ENCODE measurements around the gene MFN1.
A peak's percentile ranks its signal among the peaks of the same experiment; 100 is the strongest.
"Not testable (repeated sequence)": the region's sequence is repeated elsewhere in the genome, so short reads cannot be mapped to it uniquely, and the experiment has no call there.

MFN1 gene

DNA sequence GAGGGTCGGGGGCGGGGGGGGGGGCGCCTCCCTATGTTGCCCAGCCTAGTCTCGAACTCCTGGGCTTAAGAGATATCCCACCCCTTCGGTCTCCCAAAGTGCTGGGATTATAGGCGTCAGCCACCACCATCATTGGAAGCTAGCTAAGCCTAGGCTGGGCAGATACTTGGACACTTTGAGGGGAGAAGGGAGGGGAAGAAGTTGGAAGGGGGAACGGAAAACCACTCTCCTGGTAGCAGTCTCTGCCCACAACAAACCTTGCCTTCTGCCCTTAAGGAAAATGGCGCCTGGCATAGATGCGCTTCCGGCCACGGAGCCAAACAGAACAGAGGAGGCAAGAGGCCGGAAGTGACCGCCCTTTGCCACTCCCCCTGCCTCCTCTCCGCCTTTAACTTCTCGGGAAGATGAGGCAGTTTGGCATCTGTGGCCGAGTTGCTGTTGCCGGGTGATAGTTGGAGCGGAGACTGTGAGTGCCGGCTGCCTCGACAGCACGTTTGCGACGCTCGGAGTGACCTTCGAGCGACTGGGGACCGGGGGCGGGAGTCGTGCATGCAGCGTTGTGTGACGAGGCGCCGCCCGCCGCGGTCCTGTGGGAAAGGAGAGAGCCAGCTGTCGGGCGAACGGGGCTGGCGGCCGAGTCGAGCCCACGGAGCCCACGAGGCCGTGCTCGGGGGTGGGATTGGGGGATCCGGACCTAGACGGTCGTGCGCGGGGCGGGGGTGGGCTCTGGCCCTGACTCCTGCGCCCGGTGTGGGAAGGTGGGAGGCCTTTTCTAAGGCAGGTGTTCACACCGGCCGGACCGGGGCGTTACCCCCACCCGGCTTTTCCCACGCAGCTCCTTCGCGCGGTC is at the start of gene MFN1:
MFN1 (plus strand) TSS at position 365 of the 850 bp plus-strand sequence. CDS start 1,143 bp downstream, outside the sequence.
- peak; percentile 92 for DNase-seq

DNA sequence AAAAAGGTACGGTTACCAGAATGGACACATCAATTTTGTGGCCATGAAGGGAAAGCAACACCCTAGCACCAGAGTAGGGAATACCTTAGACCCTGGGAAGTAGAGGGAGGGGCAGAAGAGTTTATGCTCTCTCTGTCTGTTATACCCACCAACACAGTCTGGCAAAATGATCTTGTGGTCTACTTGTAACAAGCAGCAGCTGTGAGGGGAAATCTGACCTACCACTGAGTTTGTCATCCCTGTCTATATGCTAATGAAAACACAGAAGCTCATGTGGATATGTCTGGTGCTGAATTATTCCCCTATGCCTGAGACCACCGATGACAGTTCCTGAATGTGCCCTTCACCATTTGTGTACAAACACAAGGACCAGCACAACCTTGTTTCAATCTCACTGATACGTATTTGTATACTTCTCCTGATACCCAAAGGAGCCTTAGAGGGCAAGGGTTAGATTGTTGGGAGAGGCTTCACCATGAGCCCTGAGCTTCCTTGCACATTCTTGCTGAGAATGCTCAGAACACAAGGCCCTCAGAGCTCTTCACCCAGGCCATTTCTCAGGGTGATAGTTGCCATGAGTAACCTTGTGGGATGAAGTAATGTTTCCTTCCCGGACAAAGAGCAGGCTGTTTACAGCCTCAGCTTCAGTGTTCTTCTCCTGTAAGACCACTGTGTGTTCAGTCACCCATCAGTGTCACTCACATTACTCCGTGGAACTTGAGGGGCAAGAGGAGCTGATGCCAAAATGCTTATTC is 49.4 kb upstream of the MFN1 start:
- no peak for DNase-seq

DNA sequence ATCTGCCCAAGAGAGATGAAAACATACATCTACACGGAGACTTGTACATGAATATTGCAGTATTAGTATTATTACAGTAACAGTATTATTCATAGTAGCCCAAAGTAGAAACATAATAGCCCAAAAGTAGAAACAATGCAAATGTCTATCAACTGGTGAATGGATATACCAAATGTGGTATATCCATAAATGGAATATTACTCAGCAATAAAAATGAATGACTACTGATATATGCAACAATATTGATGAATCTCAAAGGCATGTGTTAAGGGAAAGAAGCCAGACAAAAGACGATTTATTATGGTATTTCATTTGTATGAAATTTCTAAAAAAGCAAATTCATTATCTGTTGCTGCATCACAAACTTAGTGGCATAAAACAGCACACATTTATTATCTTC is 48.2 kb upstream of the MFN1 start:
- no peak for DNase-seq

DNA sequence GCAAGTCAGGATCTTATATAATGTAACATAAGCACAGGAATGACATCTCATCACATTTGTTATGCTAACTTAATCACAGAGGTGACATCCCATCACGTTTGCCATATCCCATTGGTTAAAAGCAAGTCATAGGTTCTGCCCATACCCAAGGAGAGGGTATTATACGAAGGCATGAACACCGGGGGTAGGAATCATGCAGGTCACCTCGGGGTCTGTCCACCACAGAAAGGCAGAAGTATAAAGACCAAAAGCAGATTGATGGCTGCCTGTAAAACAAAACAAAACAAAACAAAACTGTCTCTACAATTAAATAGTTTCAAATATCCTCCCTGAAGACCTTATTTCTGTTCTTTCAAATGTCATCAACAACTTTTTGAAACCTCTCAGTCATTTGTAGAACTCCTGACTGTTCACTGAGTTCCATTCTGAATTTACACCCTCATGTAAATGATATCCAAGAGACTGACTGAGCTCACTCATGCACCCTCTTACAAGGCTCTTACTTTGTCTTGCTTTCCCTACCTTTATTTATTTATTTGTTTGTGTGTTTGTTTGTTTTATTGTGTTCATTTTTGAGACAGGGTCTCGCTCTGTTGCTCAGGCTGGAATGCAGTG is 47.4 kb upstream of the MFN1 start:
- no peak for DNase-seq

DNA sequence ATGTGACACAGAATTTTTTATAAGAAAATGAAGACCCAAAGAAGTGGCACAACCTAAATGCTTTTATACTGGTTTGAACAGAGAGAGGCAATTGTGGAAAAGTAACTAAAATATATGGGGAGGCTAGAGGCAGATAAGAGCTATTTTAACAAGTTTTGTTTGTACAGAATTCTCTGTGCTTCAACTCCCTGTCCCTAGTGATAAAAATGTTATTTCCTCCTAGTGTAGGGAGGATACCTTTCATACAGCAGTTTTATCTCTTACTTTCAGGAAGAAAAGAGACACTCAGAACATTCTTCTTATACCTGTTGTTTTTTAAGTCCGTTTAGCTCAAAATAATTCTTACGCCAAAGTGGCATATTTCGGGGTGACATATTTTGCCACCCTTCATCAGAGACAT is 45.9 kb upstream of the MFN1 start:
- DNase-seq = no peak

DNA sequence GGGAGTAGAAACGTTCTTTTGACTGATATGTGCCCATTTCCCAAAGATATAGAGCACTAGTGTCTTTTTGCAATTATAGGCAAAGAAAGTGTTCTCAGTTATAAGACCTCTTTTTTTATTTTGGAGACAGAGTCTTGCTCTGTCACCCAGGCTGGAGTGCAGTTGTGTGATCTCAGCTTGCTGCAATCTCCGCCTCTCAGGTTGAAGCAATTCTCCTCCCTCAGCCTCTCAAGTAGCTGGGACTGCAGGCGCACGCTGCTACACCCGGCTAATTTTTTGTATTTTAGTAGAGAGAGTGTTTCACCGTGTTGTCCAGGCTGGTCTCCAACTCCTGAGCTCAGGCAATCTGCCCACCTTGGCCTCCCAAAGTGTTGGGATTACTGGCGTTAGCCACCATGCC is 45.4 kb upstream of the MFN1 start:
- DNase-seq = no peak

GRCh38 chr3:179304605-179305004 is 42.9 kb upstream of the MFN1 start:
- DNase-seq = no peak

GRCh38 chr3:179307362-179307761 is 40.1 kb upstream of the MFN1 start:
- DNase-seq = not testable (repeated sequence)

GRCh38 chr3:179308001-179308400 is 39.5 kb upstream of the MFN1 start:
- DNase-seq = no peak

DNA sequence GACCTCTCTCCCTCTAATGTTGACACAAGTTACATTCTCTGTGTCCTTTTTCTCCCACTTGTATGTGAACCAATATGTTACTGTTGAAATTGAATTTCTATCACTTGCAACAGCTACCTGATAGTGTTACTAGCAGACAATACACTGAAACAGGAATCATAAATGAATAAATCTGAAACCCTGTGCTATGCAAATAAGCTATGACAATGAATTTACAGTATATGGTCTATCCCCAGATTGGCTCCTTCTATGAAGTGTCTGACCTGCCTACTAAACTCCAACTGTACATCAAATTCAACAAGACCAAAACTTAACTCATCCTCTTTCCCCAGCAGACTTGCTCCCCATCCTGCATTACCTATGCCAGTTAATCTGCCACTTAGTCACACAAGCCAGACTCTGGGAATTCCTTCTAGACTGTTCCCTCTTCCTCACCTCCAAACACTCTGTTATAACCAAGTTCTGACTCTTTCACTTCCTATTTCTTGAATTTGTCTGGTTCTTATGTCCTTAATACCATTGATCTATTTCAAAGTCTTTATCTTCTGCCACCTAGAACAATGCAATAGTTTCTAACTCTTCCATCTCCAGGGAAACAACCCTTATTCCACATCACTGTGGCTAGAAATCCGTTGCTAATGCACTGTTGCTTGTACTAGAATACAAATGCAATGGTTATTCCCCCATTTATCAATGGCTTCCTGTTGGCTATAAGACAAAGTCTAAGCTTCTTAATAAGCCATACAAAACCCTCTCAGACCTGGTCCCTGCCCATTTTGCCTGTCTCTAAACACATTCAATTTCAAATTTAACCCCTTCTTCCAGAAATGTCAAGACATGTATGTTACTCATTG is 38.1 kb upstream of the MFN1 start:
- no peak for DNase-seq

GRCh38 chr3:179318876-179319275 is 28.6 kb upstream of the MFN1 start:
- DNase-seq = no peak

- DNase-seq = no peak
These were observed 25.7 kb upstream of the MFN1 start for GRCh38 chr3:179321668-179322285.

DNA sequence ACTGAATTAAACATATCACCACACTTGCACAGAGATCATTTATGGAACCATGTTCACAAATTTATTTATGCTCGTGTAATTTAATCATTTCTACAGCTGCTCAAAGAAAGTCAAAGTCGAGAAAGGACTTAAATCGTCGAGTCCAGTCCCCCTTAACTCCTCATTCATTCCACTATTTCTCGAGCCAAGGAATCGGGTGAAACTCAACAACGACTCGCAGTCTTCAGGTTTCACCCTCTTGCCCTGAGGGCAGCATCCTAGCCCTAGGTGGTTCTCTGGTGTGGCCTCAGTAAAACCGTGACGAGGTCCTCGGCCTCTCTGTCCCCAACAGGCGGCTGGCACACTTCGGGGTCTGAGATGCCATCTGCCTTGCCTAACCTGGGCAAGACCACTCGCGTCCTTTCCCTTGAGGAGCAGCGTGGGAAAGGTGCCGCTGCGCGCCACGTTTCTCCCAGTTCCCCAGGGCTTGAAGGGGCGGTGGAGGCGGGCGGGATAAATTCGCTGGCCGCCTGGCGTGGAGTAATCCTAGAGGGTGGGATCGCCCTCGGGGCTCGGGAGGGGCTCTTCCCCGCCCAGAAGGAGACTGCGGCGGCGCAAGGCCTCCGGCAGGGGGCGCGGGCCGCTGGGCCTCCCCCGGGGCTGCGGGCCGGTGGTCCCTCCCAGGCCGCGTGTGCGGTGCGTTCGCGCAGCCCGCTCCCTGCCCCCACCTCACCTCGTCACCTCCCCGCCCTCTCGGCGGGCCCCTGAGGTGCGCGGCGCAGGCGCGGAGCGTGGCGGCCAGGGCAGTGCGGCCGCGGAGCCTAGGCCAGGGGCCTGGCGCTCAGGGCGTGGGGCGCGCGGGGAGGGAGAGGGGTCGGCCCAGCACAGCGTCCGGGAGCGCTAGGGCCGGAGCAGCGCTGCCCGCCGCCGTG is 25.0 kb upstream of the MFN1 start, which contains the start of gene ZNF639:
ZNF639 (plus strand) TSS at position 746 of the 911 bp plus-strand sequence. CDS start 5,263 bp downstream, outside the sequence.
- DNase-seq = peak; percentile 82

DNA sequence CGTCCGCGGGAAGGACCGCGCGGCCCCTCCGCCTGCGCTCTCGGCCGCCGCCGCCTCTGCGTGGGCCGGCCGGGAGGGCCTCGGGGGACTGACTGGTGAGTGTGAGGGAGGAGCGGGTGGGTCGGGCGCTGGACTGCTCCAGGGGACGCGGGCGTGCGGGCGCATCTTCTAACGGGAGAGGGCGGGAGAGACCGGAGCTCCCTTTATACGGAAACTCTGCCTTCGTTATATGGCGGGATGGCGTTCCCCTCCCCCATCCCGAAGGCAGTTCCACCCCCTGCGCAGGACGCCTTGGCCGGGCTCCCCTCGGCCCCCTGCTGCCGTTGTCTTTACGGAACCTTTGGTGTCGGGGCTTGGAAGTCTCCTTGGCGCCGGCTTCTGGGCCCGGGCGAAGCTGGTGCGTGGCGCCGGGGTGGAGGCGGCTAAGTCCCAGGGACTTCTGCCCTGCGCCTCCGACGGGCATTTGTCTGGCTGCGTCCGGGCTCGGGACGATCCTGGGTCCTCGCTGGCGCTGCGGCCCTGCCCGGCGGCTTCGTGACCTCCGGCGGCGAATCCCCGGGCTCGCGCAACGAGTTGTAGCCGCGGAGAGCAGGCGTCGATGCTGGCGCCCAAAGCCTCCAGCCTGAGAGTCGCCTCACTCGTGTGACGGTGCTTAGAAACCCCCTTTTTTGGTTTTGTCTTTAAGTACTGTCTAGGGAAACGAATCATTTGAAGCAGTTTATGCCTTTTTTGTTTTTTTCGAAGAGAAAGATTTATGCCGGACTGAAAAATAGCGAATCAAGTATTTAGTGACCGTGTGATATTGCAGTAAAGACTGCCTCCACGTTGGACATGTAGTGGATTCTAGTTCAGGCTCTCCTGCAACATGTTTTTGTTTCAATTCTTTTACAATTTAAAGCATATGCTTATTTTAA is 24.1 kb upstream of the MFN1 start:
- DNase-seq = peak; percentile 55

- DNase-seq = no peak
These were observed 23.2 kb upstream of the MFN1 start for GRCh38 chr3:179324270-179324754.

GRCh38 chr3:179330438-179330837 is 17.1 kb upstream of the MFN1 start:
- DNase-seq = no peak

DNA sequence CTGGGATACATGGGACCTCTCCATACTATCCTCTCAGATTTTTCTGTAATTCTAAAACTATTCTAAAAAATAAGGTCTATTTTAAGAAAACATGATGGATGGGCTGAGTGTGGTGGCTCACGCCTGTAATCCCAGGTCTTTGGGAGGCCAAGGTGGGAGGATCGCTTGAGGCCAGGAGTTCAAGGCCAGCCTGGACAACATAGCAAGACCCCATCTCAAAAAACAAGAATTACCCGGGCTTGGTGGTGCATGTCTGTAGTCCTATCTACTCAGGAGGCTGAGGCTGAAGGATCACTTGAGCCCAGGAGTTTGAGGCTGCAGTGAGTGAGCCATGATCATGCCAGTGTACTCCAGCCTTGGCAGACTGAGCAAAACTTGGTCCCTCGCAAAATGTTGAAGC is 15.3 kb upstream of the MFN1 start:
- no peak for DNase-seq

- no peak for DNase-seq
These were observed 14.4 kb upstream of the MFN1 start for GRCh38 chr3:179333084-179333483.

DNA sequence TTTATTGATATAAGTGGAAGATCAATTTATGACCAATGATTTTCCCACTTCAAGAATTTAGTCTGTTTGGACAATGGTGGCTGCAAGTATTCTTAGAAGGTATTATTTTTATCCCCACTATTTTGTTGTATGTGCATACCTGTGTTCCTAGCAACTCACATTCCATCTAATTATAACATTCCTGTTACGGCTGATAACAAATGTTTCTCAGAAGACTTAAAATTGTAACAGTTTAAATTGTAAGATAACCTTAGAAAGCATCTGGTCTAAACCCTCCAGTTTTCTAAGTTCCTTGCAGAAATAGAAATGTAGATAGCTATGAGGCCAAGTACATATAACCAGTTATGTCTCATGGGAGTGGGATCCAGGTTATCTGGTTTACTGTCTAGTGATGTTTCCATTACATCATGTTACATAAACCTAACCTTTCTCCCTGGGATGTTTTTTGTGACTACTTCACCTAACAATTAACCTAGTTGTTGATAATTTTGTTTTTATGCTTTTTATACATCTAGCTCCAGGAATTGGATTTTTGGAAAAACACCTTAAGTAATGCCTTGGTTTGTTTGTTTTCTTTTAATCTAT is 11.1 kb upstream of the MFN1 start:
- no peak for DNase-seq

Data from stimulated activated CD4-positive, alpha-beta T cell treated with anti-CD3 and anti-CD28 coated beads, Interleukin-1b, Interleukin-23, amount 100 ng/mL, for 48 hours (primary cell).